HepG2 (cell line): Measurements from ENCODE around the gene CATSPERB. TPM values are rescaled to one million over a fixed set of nuclear protein-coding genes. Genes with fewer than 3 reads are reported as not detected.

Source experiments
- ATAC-seq: fragments of 200-7000 bp; cut with Tn5 transposase; 3 replicates; pipeline ENCODE4 v1.9.1; 2020; ENCODE audit warnings: mild to moderate bottlenecking, moderate library complexity
- BruUV-seq: library from RNA; stranded (reverse); fragments of 400-500 nt; replicated peaks from 2 replicates; lab custom pipeline; 2021; lab: Mats Ljungman, UMichigan
- CTCF ChIA-PET: fragments of 300-600 bp; formaldehyde crosslinking; extraction: SDS; loops from one replicate; lab custom pipeline; 2021; ENCODE audit warnings: low total read pairs, inconsistent platforms, low intra/inter-chr PET ratio; lab: Yijun Ruan, JAX
- POLR2A ChIA-PET: fragments of 350-600 bp; sonication (Branson Sonifier 250); formaldehyde crosslinking; loops from one replicate; lab custom pipeline; 2020; ENCODE audit warnings: antibody characterized with exemption, inconsistent platforms; lab: Yijun Ruan, JAX
- DNase-seq: peaks from one replicate; pipeline ENCODE4 v3.0.0-alpha.2; 2015; ENCODE audit warnings: low spot score
- FAIRE-seq: peaks from 3 replicates; lab custom pipeline; 2011; peaks lifted over from hg19 to GRCh38; lab: Jason Lieb, UNC
- H2AFZ ChIP-seq: one replicate; pipeline ENCODE4 v1.6.1; 2011; ENCODE audit warnings: low read length, inconsistent platforms
- H3K27ac ChIP-seq: fragments of 300-600 bp; 3 replicates; pipeline ENCODE4 v1.8.0; 2011; ENCODE audit warnings: mixed run types, mild to moderate bottlenecking, mixed read lengths, low read length, inconsistent platforms; ENCODE audit not compliant: insufficient read depth; ENCODE audit errors: extremely low read length
- H3K27me3 ChIP-seq, 2 experiments: fragments of 200-600 bp in 1 of 2; 2 replicates in 1 of 2; 3 replicates in 1 of 2; pipeline versions ENCODE4 v1.6.0 to v1.8.0; 2011; ENCODE audit warnings: low read length in 2 of 2, mild to moderate bottlenecking in 2 of 2, moderate library complexity in 2 of 2, inconsistent platforms in 1 of 2; ENCODE audit not compliant: insufficient read depth in 2 of 2, control insufficient read depth in 1 of 2
- H3K36me3 ChIP-seq, 2 experiments: fragments of 200-600 bp in 1 of 2; replicated peaks in 1 of 2; 2 replicates in 1 of 2; 3 replicates in 1 of 2; pipeline versions ENCODE4 v1.5.1 to v1.8.0; 2011; ENCODE audit warnings: low read length in 2 of 2, inconsistent platforms in 1 of 2; ENCODE audit not compliant: insufficient read depth in 2 of 2, control insufficient read depth in 1 of 2
- H3K4me1 ChIP-seq: 2 replicates; pipeline ENCODE4 v1.5.1; 2012; ENCODE audit warnings: low read length, inconsistent platforms; ENCODE audit not compliant: insufficient read depth
- H3K4me2 ChIP-seq: 2 replicates; pipeline ENCODE4 v1.6.0; 2011; ENCODE audit warnings: low read depth, low read length, inconsistent platforms
- H3K4me3 ChIP-seq, 3 experiments: fragments of 200-600 bp in 1 of 3; sonication (generic), shearing (Covaris generic) in 1 of 3; replicated peaks in 1 of 3; 2 replicates each; pipeline ENCODE4 v1.5.1; 2011 to 2016; ENCODE audit warnings: low read length in 3 of 3, inconsistent platforms in 2 of 3, low read depth in 2 of 3, mild to moderate bottlenecking in 2 of 3, control low read depth in 1 of 3, mixed read lengths in 1 of 3; ENCODE audit not compliant: insufficient read depth in 1 of 3
- H3K79me2 ChIP-seq: one replicate; pipeline ENCODE4 v1.6.1; 2011; ENCODE audit warnings: low read length, inconsistent platforms; ENCODE audit not compliant: insufficient read depth
- H3K9ac ChIP-seq: 2 replicates; pipeline ENCODE4 v1.6.0; 2011; ENCODE audit warnings: mild to moderate bottlenecking, low read depth, low read length, inconsistent platforms; ENCODE audit not compliant: insufficient read depth
- H3K9me3 ChIP-seq: 2 replicates; pipeline ENCODE4 v1.5.1; 2012; ENCODE audit warnings: mild to moderate bottlenecking, low read length
- H4K20me1 ChIP-seq: 2 replicates; pipeline ENCODE4 v1.6.0; 2011; ENCODE audit warnings: inconsistent platforms, mild to moderate bottlenecking, low read length, moderate library complexity; ENCODE audit not compliant: insufficient read depth
- ATAD3A ChIP-seq: sonication (generic); formaldehyde crosslinking; IDR thresholded peaks from 2 replicates; pipeline ENCODE4 v1.4.0; 2020; ENCODE audit warnings: missing genetic modification reagents
- CTCF ChIP-seq: sonication (generic); formaldehyde crosslinking; IDR thresholded peaks from 2 replicates; pipeline ENCODE4 v1.5.0; 2020; ENCODE audit warnings: mild to moderate bottlenecking, missing genetic modification reagents, moderate library complexity
- FIP1L1 ChIP-seq: fragments of 200-400 bp; formaldehyde crosslinking; IDR thresholded peaks from 2 replicates; pipeline ENCODE4 v1.6.1; 2018; ENCODE audit warnings: low read depth, mild to moderate bottlenecking, low read length, moderate library complexity, borderline replicate concordance; ENCODE audit not compliant: insufficient read depth
- FOSL1 ChIP-seq: sonication (generic); formaldehyde crosslinking; IDR thresholded peaks from 2 replicates; pipeline ENCODE4 v1.9.0; 2021; ENCODE audit warnings: missing genetic modification reagents, borderline replicate concordance
- MAX ChIP-seq: IDR thresholded peaks from 2 replicates; pipeline ENCODE4 v1.6.1; 2012; ENCODE audit warnings: inconsistent platforms
- SNAPC4 ChIP-seq: sonication (generic); formaldehyde crosslinking; IDR thresholded peaks from 2 replicates; pipeline ENCODE4 v1.4.0; 2020; ENCODE audit warnings: mild to moderate bottlenecking, missing genetic modification reagents
- ZBTB34 ChIP-seq: sonication (generic); formaldehyde crosslinking; IDR thresholded peaks from 2 replicates; pipeline ENCODE4 v1.8.0; 2022; ENCODE audit warnings: mild to moderate bottlenecking, missing genetic modification reagents
- ZNF253 ChIP-seq: sonication (generic); formaldehyde crosslinking; IDR thresholded peaks from 2 replicates; pipeline ENCODE4 v1.8.0; 2022; ENCODE audit warnings: mild to moderate bottlenecking, missing genetic modification reagents, borderline replicate concordance
- ZNF343 ChIP-seq: sonication (generic); formaldehyde crosslinking; IDR thresholded peaks from 2 replicates; pipeline ENCODE4 v1.4.0; 2020; ENCODE audit warnings: mild to moderate bottlenecking, missing genetic modification reagents
- ZNF501 ChIP-seq: sonication (generic); formaldehyde crosslinking; IDR thresholded peaks from 2 replicates; pipeline ENCODE4 v1.5.1; 2020; ENCODE audit warnings: mild to moderate bottlenecking, moderate library complexity, missing genetic modification reagents
- ZNF749 ChIP-seq: sonication (generic); formaldehyde crosslinking; IDR thresholded peaks from 2 replicates; pipeline ENCODE4 v1.8.0; 2022; ENCODE audit warnings: mild to moderate bottlenecking, missing genetic modification reagents, moderate library complexity, borderline replicate concordance
- in situ Hi-C: cut with HindIII; loops from 2 replicates; pipeline ENCODE4 v1.10.0; 2017; ENCODE audit warnings: low pct_unique_long_range_greater_than_20kb; ENCODE audit not compliant: extremely low pct_ligation_motif_present
- intact Hi-C: fragments of 100-400 bp; cut with micrococcal nuclease; formaldehyde crosslinking; loops from one replicate; pipeline ENCODE4 v1.10.0; 2022; ENCODE audit not compliant: unreplicated experiment
- polyA plus RNA-seq, 8 experiments: library from polyadenylated mRNA; depleted of rRNA in 3 of 8; stranded (reverse) in 7 of 8; unstranded in 1 of 8; fragments of >200 nt; fragmentation: Illumina TruSeq in 4 of 8; extraction: Trizol in 4 of 8; gene quantifications; 2 replicates each; pipeline versions ENCODE4 v1.2.1 to v1.2.3, GENCODE V29; 2011 to 2016; ENCODE audit warnings: low read depth in 4 of 8, missing spikeins in 1 of 8, mixed read lengths in 1 of 8; ENCODE audit not compliant: insufficient read depth in 1 of 8
- total RNA-seq, 5 experiments: library from RNA; depleted of rRNA; stranded (reverse); fragments of >200 nt; fragmentation: Illumina TruSeq; extraction: Trizol; gene quantifications; 2 replicates each; pipeline ENCODE4 v1.2.3, GENCODE V29; 2016; ENCODE audit warnings: low read depth in 1 of 5

CATSPERB gene
- total and polyA plus RNA-seq, 2 of the 13 experiments (the other 11 are each of a cell fraction or from before 2014, with no cell fraction given), result not detected

GRCh38 chr14:91585856-91586255, 146.0 kb downstream of the CATSPERB start:
- no peaks in the 10 kb centered on the region for H3K27me3 ChIP-seq
- H3K27ac ChIP-seq, result no peak overlapping the region
- H2AFZ ChIP-seq, result no peak overlapping the region
- no TSS peak for BruUV-seq
- intact Hi-C loops (no loop called here), in situ Hi-C loops (no loop called here)
- H4K20me1 ChIP-seq, result no peaks in the 10 kb centered on the region
- no peak overlapping the region for H3K4me3 ChIP-seq
- no peak overlapping the region for H3K4me2 ChIP-seq
- ChIA-PET CTCF (no interaction called here), POLR2A (no interaction called here)
- DNase-seq (no peak), FAIRE-seq (no peak), ATAC-seq (no peak)
- H3K4me1 ChIP-seq, result no peaks in the 10 kb centered on the region
- no peaks in the 10 kb centered on the region for H3K79me2 ChIP-seq
- TF ChIP-seq ZNF253 (CRISPR knock-in tag), result no peak
- no peak for TF ChIP-seq FIP1L1
- no peak for TF ChIP-seq CTCF (CRISPR knock-in tag)
- TF ChIP-seq SNAPC4 (CRISPR knock-in tag), result no peak
- no peak for TF ChIP-seq ZBTB34 (CRISPR knock-in tag)
- TF ChIP-seq ZNF501 (CRISPR knock-in tag), result no peak
- TF ChIP-seq ZNF343 (CRISPR knock-in tag), result no peak
- no peak for TF ChIP-seq MAX
- no peak for TF ChIP-seq FOSL1 (CRISPR knock-in tag)
- TF ChIP-seq ZNF749 (CRISPR knock-in tag), result no peak
- TF ChIP-seq ATAD3A (CRISPR knock-in tag), result no peak
- no peaks in the 10 kb centered on the region for H3K9me3 ChIP-seq
- H3K9ac ChIP-seq, result no peak overlapping the region
- H3K36me3 ChIP-seq, result no peaks in the 10 kb centered on the region
